M059J (cell line): Measurements from ENCODE around the gene ACYP2. TPM values are rescaled to one million over a fixed set of nuclear protein-coding genes. Genes with fewer than 3 reads are reported as not detected.

Experiments
- DNase-seq: peaks from one replicate; pipeline ENCODE4 v3.0.0-alpha.2; 2012; ENCODE audit warnings: low read depth
- total RNA-seq: library from RNA; depleted of rRNA; stranded (reverse); fragments of >200 nt; shearing (Covaris generic); gene quantifications from 2 replicates; pipeline ENCODE4 v1.2.3, GENCODE V29; 2014

The ACYP2 gene
- total RNA-seq, 1 experiment from 2014 or later: 24.6 TPM

DNA sequence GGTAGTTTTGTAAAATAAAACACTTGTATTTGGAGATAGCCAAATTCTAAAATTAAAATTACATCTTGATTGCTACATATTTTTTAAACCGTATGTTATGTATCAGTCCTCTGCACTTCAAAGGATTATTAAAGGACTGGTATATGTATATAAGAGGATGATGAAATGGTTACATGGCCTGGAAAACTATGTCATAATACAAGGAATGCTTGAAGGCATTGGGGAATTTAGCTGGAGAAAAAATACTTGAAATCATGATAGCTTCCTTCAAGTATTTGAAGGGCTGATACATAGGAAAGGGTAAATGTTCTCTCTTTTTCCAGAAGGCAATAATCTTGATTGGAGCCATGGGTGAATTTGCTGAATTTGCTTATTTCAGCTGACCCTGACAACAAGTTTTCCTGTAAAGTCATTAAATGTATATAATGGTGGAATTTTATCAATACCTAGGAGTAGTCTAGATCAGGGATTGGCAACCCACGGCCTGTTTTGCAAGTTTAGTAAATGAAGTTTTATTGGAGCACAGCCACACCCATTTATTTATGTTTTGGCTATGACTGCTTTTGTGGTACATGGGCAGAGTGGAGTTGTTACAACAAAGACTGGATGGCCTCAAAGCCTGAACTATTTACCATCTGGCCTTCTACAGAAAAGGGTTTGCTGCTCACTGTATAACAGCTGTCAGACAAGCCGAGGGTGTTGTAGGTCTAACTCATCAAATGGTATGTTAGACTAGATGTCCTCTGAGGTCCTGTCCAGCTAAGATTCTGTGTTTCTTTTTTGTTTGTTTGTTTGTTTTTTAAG lies 34.4 kb downstream of the ACYP2 start:
- DNase-seq: no peak

DNA sequence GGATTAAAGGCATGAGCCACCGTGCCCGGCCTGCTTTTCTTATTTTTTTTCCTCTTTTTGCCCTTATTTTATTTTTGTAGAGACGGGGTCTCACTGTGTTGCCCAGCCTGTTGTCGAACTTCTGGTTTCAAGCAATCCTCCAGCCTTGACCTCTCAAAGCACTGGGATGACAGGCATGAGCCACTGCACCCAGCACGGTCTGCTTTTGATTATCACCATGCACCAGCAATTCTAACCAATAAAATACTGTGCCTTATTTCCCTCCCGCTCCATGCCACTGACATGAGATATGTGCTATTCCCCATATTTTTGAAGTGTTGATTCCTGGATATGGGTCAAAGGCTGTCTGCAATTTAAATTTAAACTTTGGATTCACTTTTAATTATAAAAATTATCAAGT lies 42.9 kb downstream of the ACYP2 start:
- no peak for DNase-seq

DNA sequence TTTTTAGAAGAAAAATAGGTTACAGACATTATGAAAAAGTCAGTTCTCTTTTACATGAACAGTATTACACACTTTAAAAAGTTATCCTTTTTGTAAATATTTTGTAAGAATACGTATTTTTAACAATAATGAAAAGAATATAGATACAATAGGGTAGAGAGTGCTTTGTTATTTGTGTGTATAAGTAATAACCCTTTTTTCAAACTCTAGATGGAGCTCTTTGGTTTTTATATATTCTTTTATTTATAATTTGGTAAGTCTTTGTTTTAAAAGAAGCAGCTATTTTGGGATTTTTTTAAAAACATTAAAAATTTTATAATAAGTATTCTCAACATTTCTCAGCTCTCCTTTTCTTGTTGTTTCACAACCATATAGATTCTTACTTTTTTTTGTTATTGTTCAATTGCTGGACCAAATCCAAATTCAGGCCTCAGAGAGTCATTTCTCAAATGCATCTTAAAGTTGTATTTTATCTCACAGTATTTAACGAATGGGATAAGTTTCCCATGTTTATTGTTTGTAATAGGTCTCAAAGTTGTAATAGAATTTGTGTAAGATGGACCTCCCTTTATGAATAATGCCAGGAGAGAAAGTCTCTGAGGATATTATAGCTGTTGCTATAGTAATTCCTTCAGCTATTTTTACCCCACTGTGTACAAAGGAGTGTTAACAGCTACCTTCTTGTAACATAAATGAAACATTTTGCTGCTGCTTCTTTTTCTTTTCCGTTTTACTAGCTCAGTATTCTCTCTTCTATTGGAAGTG lies 46.4 kb downstream of the ACYP2 start:
- no peak for DNase-seq

DNA sequence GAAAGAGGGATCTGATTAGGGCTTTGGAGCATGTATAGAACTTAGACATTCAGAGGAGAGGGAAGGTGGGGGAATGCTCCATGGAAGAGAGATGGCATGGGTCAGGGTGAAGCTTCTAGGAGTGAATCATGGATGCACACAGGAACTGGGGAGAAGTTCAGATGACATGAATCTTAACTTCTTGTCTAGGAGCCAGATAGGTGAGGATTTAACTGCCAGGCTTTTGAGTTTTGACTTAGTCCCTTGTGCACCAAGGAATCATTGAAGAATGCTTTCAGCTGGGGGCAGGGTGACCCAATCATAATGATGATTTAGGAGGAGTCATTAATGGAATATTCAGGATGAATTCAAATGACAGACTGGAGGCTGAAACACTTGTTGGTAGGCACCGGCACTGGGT lies 48.7 kb downstream of the ACYP2 start:
- DNase-seq: no peak

DNA sequence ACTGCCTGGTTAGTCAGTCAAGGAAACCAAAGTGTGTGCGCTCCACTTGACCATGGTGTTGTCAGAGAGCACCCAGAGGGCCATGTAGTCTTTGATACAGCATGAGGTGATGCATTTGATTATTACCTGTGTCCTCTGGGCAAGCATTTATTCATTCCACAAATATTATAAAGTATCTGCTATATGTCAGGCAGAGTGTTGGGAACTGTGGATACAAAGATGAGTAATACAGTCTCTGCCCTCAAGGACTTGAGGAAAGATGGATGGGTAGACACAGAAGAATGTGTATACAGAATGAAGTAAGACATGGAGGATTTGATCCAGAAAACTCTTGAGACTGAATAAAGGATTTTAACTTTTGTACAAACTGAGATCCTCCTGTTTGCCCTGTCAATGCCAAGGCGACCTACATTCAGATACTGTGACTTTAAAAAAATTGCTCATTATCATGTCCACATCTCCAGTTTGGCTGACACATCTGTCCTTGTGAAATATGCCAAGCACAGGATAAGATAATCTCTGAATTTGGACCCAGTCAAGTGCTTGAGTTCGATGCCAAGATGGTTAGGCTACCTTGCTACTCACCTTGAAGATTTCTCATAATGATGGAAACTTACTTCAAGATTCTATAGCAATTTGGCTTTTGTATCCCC lies 50.8 kb downstream of the ACYP2 start:
- DNase-seq: no peak

DNA sequence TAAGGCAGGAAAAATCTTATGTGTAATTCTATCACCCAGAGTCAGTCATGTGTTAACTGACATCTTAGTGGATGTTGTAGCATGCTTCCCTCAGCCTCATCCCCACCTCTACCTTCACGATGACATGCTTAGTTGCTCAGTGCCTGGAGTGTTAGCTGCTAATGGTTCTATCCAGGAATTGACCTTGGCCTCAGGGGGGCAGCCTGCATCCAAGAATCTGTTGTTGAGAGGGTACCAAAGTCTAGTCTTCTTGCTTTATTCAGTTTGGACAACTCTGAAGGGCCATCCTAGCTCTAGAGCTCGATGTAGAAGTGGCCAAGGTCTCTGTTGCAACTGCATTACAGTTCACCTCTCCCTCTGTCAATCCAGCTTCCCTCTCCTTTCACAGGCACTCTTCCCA lies 61.2 kb downstream of the ACYP2 start:
- DNase-seq: peak; percentile 49

DNA sequence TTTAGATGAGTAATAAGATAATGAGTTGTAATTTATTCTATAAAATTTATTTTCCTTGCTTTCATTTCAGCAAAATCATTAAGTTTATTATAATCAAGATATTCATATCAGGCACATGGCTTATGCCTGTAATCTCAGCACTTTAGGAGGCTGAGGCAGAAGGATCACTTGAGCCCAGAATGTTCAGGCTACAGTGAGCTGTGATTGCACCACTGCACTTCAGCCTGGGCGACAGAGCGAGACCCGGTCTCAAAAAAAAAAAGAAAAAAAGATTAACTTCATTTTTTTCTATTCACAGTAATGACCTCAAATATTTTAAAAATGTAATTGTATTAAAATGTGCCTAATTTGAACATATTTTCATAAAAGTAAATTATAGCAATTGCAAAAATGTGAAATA lies 67.9 kb downstream of the ACYP2 start:
- no peak for DNase-seq

DNA sequence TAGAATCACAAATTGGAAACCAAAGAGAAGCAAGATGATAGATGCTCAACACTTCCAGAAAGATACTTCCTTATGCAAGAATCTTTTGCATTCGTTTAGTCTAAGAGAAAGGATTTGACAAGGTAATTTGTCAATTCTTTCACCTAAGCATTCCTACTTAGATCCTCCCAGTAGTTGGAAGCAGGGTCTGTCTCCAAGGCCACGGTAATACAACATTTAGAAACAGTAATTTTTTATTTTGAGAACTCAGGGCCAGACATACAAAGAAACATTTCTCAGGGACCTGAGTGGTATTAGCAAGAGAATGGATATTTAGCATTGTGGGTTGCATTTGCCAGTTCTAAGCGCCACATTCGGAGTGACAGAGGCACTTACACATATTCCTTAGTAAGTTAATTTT lies 68.6 kb downstream of the ACYP2 start:
- no peak for DNase-seq

DNA sequence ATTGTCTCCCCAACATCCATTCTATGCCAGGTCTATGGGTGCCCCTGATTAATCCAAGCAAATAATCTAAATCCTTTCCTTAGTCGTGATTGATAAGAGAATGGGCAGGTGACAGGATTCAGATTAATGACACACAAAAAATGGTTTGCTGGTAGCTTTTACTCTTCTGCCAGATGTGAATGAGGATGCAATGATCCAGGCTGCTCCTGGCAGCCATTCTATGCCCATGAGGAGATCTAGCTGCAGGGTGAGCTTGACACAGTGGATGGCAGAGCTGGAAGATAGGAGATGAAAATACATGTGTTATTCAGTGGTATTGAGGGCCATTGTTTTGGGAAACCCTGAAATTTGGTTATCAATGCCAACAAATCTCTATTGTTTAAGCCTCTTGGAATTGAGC lies 69.7 kb downstream of the ACYP2 start:
- no peak for DNase-seq

DNA sequence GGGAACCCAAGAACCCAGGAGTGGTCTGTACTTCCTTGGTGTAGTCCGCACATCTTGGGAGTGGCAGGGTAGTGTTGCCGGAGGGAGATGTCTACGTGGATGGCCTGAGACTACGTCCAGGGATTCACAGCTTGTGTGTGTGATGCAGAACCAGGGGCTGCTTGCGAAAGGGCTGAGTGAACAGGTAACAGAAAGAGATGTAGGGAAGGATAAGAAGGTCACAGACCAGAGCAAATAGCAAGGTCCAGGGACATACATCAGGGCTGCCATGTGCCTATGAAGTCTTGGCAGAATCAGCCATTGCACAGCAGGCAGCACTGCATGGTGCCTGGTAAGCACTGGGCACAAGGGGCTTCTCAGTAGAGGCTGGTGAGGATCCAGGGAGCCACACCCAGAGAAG lies 71.9 kb downstream of the ACYP2 start:
- DNase-seq: no peak

DNA sequence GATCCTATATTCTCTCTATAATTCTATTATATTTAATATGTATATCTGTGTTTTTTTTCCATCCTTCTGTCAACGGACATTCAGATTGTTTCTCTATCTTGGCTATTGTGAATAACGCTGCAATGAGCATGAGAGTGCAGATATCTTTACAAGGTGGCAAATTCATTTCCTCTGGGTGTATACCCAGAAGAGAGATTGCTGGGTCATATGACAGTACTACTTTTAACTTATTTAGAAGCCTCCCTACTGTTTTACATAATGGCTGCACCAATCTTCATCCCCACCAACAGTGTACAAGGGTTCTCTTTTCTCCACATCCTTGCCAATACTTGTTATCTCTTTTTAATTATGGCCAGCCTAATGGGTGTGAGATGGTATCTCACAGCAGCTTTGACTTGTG lies 74.1 kb downstream of the ACYP2 start:
- no peak for DNase-seq

DNA sequence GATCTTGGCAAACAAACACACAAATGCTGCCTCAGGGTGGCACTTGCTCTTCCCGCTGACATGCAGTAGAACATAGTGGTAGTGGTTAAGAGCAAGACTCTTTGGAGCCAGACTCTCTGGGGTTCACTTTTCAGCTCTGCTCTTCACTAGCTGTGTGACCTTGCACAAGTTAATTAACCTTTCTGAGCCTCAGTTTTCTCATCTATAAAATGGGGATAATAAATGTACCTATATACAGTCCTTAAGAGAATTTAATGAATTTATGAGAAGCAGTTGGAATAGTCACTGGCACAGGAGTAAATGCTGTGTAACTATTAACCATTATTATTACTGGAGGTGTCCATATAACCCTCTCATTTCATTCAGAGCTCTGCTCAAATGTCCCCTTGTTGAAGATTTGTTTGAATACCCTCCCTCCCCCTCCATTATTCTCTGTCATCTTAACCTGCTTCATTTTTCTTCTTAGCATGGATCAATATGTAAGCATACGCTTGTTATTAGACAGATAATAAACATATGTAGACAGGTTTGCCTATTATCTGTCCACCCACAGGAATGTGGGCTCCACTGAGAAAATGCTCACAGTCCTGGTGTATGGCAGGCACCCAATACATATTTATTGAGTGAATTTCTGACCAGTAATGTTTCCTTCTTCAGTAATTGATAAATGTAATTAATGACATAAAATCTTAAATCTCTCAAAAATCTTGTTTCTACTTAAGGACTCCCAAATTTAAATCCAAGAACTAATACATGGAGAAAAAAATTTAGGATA lies 76.1 kb downstream of the ACYP2 start:
- DNase-seq: no peak

DNA sequence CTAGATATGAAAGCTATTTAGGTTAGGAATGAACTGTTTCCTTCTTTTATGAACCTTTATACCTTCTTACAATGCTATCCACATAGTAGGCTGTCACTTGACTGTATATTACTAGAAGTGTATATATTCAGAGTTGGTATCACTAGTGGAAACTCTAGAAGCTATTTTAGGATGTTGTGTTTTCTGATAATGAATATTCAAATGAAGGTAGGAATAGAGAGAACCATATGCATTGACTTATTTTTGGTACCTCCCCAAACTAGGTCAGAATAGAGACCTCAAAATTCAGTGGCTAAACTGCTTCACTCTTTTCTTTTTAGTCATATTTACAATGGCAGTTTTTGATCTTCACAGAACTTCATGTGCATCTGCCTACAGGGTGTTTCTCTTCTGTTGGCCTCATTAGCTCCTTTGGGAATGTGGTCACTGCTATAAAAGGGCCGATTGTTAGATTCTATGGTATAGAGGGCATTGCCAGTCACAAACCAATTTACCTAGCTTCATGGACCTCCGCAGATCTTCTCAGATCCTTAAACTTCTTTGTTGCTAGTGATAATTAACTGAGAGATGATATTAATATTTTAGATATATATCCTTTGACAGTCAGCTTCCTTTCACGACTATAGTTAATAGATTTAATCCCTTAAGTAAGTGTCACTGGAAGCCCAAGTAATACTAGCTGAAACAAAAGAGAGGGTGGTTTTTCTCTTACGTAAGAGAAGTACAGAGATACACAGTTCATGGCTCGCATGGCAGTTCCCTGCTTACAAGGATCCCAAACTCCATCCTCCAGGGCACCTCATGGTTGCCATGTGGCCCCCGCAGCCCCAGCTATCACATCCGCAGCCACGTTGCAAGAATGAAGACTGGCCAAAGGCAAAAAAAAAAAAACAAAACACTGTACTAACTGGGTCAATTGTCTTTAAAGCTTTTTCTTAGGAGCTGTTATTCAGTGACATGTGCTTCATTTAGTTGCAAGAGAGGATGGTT lies 79.6 kb downstream of the ACYP2 start:
- no peak for DNase-seq

DNA sequence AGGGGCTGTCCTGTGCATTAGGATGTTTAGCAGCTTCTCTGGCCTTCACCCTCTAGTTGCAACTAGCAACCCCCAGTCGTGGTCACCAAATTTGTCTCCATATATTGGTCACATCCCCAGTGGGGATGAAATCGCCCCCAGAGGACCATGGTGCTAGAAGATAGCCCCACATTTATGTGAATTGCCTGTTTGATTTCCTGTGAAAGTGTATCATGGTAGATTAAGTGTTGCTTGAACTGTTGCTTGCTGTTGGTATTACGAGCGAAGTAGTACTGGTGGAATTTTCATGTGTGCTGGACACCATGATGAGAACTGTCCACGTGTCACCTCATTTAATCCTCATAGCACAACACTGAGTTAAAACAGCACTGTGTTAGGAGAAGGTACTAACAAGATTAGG lies 81.2 kb downstream of the ACYP2 start:
- no peak for DNase-seq

DNA sequence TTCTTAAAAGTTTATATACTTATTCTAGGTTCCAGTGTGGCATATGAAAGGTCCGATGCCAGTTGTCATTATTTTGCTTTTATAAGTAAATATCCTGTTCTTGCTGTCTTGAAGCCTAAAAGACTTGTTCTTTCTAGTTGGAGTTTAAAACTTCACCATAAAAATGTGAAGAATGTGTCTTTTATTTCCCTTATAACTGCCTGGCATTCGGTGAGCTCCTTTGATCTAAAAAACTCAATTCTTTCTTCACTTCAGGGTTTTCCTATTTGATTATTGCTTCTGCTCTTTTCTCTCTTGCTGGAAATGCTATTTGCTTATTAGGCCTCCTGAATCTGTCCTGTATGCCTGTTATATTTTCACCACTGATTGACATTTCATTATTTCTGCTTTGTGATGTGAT lies 89.1 kb downstream of the ACYP2 start:
- no peak for DNase-seq

DNA sequence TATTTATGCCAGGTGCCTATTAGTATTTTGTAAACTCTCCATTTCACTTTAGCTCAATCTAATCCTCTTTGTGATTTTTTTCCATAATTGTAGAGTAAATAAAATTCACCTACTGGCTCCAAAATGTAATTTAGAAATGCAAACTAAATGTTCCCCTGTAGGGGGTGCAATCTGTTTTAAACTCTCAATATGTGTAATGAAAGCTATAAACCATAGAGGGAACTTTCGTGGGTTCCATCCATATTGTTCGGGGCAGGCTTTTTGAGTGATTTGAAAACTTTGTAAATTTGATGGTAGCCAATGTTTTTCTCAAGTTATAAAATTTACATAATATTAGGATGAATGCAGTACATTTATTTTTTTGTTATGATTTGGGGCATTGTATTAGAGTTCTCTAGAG lies 91.2 kb downstream of the ACYP2 start:
- peak; percentile 46 for DNase-seq

DNA sequence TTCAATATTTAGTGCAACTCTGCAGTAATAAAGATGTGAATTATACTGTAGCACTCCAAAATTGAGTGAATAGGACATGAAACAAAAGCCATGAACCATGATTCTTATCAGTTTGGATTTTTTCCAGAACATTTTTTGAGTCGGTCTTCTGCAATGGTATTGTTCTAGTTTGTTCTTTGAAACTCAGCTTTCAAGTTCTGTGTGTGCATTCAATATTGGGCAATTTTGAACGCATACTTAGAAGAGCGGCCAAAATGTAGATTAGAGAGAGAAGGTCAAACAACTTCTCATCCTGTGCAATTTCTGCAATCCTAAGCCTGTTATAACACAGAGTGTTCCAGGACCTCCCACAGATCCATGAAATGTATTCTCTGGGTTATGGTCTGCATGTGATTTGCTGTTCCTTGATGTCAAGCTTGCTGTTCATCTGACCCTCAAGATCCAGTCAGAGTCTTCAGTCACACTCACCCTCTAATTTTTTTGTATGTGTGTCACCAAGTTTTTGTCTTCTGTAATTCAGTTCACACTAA lies 92.3 kb downstream of the ACYP2 start:
- DNase-seq: peak; percentile 22

DNA sequence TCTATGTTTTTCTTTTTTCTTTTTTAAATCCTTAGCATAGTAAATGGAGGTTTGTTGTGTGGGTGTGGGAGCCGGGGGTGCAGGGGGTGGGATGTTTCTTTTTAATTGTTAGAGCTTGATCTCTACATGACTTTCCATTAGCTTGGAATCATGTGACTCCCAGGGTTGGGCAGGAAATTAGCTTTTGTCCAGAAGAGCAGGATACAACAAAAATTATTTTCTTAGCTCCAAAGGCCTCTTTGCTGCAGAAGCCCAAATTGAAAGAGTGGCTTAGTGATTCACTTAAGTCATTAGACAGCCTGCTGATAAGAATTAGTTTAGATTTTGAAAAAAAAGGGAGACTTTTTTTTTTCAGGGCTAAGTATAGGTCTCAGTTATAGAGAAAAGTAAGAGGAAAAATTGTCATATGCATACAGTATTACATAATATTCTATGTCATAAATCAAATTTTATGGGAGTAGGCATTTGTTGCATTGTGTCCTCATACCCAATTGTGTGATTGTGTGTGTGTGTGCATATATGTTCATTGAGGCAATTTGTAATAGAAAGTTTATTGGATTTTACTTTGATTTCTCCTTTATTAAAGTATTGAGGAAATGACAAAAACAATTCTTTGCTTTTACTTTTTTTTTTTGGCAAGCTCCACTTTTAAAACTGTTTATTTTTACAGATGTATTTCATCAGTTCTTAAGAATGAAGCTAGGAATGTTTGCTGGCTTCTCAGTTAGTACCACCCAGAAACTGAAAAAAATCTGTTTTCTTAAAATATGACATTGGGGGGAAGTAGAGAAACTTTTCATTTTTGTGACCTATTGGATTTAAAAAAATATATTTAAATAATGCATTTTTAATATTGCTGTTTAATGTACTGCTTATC lies 93.2 kb downstream of the ACYP2 start:
- DNase-seq: peak; percentile 31

DNA sequence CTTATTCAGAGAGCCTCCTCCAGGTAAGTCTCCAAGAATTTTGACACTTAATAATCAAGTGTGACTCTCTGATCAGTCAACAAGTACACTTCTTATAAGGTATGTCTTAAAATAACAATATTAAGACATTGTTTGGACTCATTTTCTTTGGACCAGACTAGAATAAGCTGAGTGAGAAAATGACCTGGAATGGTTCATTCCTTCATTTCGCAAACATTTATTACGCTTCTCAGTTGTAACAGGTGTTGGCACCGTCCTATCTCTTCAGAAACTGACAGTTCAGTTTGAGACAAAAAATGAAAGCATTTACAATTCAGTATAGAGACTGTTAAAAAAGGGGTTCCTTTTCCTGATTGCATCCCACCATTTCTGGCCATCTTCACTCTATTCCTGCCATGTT lies 94.0 kb downstream of the ACYP2 start:
- DNase-seq: no peak

DNA sequence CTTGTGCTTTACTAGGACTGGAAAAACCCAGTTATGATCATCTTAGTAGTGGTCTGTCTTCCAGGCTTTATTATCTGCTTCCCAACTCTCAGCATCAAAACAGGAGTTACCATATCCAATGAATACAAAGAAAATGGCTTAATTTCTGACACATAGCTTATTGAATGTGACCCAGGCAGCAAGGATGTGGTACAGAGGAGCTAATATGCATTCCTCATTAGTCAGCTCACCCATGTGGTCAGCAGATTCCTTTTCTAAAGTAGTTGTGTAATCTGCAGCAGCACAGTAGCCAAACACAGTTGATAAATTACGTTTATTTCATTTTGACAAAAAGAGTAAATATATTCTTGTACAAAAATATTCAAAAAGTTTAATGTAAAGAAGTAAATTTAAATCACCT lies 97.0 kb downstream of the ACYP2 start:
- peak; percentile 94 for DNase-seq
